Skin epidermis (tissue), 12 donors: ENCODE data around the gene PPP1R1C.

Experiments
- H3K27ac ChIP-seq, 21 experiments: fragments of 200-600 bp; sonication (generic) in 11 of 21; one replicate each; pipeline ENCODE4 v1.5.0; 2020; ENCODE audit warnings: mild to moderate bottlenecking in 3 of 21, inconsistent platforms in 2 of 21, moderate library complexity in 2 of 21
- H3K4me3 ChIP-seq, 7 experiments: fragments of 200-600 bp; sonication (generic) in 2 of 7; one replicate each; pipeline ENCODE4 v1.5.0; 2020; ENCODE audit warnings: inconsistent platforms in 2 of 7, mild to moderate bottlenecking in 2 of 7, moderate library complexity in 1 of 7

Gene PPP1R1C

DNA sequence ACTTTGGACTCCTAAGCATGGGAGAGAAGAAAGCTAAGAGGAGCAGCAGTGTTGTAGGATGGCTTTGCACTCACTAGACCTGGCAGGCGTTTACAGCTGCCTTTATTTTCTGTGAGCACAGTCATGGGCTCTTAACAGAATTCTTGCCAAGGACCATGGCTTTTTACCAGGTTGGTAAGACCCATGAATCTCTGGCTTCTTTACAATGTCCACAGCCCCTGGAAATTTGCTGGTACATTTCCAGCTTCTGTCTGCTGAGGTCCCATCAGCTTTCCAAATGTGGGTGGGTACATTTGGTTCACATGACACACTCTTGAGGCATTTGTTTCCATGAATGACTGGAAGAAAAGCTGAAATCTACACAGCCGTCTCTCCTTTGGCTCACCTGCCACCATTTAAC is 162.7 kb downstream of the PPP1R1C start:
- no peak overlapping the region for H3K27ac ChIP-seq
- H3K4me3 ChIP-seq, result no peak overlapping the region

DNA sequence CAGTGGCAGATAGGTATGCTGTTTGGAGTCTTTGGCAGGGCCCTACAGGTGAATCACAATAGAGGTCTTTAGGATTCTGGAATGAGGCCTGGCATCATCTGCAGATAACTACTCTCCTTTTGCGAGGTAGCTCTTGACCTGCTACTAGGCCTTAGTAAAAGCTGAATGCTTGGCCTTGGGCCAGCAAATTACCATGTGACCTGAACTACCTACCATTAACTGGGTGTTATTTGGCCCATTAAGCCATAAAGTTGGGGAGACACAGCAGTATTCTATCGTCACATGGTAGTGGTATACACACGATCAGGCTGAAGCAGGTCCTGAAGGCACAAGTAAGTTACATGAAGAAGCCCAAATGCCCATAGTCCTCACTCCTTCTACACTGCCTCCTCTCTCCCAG is 178.2 kb downstream of the PPP1R1C start:
- no peak overlapping the region for H3K27ac ChIP-seq
- no peak overlapping the region for H3K4me3 ChIP-seq

DNA sequence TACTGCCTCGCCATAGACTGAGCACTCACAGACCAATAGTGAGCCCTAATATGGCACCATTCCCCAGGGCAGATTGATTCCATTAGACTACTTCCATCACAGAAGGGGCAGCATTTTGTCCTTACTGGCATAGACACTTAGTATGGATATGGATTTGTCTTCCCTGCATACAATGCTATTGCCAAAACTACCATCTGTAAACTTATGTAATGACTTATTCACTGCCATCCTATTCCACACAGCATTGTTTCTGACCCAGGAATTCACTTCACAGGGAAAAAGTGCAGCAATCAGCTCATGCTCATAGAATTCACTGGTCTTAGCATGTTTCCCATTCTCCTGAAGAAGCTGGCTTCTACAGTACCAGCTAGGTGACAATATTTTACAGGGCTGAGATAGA is 179.0 kb downstream of the PPP1R1C start:
- no peak overlapping the region for H3K27ac ChIP-seq
- no peak overlapping the region for H3K4me3 ChIP-seq

DNA sequence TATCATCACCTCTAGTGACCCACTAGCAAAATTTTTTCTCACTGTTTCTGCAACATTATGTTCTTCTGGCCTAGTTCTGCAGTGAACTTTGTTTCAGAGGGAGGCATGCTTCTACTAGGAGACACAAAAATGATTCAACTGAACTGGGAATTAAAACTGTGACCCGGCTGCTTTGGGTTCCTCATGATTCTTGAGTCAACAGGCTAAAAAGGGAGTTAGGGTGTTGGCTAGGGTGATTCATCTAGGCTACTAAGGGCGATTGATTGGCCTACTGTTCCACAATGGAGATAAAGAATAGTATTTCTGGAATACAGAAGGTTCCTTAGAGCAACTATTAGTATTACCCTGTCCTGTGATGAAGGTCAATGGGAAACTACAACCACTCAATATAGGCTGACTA is 179.5 kb downstream of the PPP1R1C start:
- Histone ChIP-seq H3K4me3 (no peak overlapping the region), H3K27ac (no peak overlapping the region)

DNA sequence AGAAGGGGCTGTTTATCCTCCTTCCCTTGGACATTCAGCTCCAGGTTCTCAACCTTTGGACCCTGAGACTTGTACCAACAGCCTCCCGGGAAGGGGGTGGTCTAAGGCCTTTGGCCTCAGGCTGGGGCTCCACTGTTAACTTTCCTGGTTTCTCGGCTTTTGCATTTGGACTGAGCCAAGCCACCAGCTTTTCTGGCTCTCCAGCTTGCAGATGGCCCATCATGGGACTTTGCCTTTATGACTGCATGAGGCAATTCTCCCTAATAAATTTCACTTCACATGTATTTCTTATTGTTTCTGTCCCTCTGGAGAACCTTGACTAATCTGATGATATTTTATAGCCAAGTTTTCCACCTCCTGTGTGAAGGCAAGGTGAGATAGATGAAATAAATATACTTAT is 180.8 kb downstream of the PPP1R1C start:
- H3K4me3 ChIP-seq, result no peak overlapping the region
- H3K27ac ChIP-seq, result no peak overlapping the region

DNA sequence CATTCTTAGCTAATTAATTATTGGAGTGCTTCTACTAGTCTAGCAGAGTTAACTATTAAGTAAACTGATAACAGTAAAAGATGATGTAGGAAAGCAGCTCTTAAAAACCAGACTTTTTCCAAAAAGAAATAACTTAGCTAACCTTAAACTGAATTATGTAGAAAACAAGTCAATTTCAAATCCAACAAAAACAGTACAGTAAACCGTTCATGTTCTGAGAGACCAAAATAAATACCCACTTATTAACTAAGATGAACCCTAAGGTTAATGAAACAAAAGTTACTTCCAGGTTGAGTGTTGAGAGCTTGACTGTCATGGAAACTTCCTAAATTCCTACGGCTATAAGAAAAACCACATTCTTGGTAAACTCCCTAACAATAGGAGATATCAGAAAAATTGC is 181.2 kb downstream of the PPP1R1C start:
- H3K4me3 ChIP-seq, result no peak overlapping the region

More for the DNA sequence above, 181.2 kb downstream of the PPP1R1C start:
- no peak overlapping the region for H3K27ac ChIP-seq
